Brain pericyte (primary cell): Measurements from ENCODE around the gene CITED1.
"Not testable (repeated sequence)": the region's sequence is repeated elsewhere in the genome, so short reads cannot be mapped to it uniquely, and the experiment has no call there.

ENCODE experiments used
- DNase-seq: peaks from one replicate; pipeline ENCODE4 v3.0.0-alpha.2; 2012; ENCODE audit warnings: low read depth, low spot score

Gene CITED1

DNA sequence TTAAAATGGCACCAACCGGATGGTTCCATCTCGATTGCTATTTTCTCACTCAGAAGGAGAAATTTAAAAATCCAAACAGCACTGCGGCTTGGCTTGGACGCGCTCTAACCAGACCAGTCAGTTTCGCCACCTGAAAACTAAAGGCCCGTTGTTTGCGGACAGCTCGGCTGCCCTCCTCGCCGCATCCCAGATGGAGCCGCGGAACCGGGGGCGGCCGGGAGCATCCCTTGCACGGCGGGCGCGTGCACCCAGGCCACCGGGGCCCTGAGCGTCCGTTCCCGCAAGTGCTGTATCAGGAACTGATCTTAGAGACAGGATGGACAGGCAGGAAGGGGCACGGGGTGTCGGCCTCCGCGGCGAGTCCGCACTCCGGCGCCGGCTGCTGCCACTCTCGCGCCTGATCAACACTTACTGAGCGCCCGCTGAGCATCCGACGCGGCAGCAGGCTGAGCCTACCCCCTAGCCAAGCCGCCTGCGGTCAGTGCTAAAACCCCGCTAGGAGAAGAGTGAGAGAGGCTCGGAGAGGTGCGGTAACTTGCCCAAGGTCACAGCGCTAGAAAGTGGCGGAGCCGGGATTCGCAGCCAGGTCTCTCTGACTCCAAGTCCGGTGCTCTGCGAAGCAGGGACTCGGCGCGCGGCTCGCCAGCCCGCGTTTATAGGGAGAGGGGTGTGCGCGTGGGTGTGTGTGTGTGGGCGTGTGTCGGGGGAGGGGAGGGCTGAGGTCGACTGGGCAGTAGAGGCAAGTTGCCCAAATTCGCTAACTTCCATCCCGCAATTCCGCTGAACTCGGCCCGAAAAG, at the start of gene CITED1:
Gene CITED1 (minus strand): TSS at position 629 of the 799 bp plus-strand sequence. CDS start 3,045 bp downstream, outside the sequence.
- no peak for DNase-seq

GRCh38 chrX:72352786-72353185, 47.1 kb upstream of the CITED1 start:
- DNase-seq, result no peak

GRCh38 chrX:72351606-72352334, 46.1 kb upstream of the CITED1 start:
- no peak for DNase-seq

DNA sequence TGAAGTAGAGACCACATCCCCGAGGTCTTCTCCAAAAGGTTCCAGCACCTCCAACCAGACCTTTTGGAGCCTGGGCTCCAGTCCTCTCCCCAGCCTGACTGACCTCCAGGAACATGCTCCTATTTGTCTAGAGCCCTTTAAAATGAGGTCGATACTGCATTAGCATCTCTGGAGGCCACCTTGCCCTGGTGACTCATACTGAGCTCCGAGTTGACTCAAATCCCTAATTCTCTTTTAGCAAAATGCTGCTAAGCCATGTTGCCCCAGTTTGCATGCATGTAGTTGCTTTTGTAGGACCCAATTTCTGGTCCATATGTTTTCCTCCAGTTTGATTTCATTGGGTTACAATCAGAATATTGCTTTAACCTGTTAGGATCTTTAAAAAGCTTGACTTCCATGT, 43.5 kb upstream of the CITED1 start:
- no peak for DNase-seq

DNA sequence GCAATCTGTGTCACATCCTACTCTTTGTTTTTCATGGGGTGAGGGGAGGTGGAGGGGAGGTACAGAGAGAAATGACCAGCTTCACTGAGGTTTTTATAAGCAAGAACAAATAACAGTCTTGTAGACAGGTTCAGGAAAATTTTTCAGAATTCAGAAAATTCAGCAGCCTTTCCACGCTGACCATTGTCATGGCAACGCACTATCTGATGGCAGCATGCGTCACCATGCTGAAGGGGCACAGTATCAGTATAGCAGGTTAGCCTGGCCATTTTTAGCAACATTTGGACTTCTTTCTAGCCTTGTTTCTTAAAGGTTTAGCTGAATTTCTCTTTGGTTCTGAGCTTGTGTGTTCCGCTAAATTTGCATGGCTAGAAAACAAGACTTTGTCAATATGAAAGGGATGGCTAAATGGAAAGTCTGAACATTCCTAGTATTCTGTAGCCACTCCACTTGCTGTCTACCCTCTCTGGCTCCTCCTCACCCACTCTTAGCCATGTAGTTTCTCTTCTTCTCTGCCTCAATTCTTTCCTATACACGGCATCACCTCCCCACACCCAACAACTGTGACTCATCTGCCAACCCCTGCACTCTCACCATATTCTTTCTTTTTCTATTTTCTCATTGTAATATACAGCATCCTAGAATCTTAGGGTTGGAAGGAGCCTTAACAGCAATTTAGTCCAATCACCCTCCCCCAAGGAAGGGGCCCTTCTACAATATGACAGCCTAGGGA, 42.7 kb upstream of the CITED1 start:
- no peak for DNase-seq

GRCh38 chrX:72347366-72347765, 41.7 kb upstream of the CITED1 start:
- no peak for DNase-seq

DNA sequence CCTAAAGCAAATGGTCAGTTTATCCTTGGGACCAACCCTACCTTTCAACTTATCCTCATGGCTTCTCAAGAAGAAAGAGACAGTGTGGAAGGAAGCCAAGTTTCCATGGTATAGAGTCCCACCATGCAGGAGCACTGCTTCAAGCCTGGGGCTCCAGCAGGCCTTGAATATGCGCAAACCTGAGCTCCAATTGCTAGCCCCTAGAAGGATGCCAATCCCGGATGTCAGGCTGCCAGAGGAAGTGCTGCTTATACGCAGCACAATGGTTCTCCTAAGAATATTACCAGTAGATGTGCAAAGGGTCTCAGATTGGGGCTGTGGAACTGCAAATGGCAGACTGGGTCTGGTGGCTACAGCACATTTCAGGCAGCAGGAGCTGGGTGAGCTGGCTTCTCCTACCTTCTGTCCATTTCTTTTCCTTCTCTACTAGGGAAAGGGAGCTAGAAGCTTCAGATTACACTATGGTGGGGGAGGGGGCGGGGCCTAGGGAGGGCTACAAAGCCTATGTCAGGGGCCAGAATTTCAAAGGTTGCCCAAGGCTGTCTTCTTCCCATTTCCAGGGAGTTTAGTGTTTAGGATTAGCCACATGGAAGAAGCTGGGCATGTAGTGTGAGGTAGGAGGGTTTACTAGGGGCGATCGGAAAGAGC, 40.7 kb upstream of the CITED1 start:
- no peak for DNase-seq

DNA sequence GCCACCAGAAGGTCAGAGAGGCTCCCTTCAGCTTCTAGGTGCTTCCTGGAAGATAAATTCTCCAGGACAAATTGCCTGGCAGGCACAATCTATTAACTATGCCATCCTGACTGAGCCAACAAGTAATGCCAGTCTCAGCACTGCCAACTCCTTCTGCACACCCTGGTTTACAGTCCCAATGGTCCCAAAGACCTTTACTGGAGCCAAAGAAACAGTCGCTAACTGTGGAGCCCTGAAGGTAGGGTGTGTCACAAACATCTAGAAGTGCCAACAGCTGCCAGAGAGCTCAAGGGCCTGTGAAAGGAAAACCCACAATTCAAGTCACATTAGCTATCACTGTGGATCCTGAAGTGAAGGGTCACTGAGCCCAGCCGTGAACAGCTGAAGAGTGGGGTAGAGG, 34.9 kb upstream of the CITED1 start:
- DNase-seq, result no peak

GRCh38 chrX:72340041-72340440, 34.3 kb upstream of the CITED1 start:
- DNase-seq, result no peak

GRCh38 chrX:72330131-72330530, 24.4 kb upstream of the CITED1 start:
- no peak for DNase-seq

DNA sequence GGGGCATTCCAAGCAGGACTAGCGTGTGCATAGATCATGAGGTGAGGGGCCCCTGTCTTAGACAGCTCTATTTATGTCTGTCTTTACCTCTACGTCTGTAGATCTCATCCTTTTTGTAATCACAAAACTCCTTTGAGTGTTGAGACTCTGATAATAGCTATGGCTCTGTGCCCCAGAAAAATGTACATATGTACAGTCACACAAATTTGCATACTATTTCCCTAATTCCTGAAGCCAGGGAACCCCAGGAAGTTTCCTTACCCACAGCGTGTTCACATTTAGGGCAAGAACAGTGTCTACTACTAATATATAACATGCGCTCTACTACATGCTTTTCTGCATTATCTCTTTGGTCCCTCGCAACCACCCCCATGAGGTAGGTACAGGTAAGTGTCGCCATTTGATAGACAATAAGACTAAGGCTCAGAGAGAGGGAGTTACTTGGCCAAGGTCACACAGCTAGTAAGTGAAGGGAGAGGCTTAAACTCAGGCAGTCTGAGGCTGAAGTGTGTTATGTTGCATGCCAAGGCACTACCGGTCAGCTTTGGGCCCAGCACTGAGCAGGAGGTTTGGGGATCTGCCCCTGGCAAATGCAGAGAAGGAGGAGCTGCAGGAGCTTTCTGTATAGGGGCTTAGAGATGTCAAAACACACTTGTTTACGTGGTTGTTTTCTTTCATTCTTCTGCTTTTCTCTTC, 21.0 kb upstream of the CITED1 start:
- DNase-seq, result no peak

DNA sequence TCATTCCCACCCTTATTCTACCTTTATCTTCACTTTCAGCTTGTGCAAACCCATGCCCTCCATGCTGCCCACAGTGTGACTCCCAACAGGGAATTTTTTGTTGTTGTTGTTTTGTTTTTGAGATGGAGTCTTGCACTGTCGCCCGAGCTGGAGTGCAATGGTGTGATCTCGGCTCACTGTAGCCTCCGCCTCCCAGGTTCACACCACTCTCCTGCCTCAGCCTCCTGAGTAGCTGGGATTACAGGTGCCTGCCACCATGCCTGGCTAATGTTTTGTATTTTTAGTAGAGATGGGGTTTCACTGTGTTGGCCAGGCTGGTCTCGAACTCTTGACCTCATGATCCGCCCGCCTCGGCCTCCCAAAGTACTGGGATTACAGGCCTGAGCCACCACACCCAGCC, 13.9 kb upstream of the CITED1 start:
- not testable (repeated sequence) for DNase-seq

DNA sequence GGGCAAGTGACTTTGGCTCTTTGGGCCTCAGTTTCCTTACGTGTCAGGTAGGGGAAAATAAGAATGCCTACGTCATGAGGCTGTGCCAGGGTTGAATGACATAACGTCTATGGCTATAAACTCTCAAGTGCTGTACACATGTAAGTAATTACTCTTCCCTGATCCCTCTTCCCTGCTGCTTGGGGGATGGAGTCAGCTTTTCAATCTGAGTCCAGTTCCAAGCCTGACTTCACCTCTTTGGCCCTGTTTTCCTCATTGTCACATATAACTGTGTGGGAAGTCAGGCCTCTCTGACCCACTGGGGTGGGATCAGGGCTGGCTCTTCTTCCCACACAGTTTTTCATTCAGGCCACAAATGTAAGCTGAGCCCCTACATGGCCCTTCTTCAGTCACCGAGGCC, 11.4 kb upstream of the CITED1 start:
- no peak for DNase-seq

- DNase-seq, result no peak
Observed at GRCh38 chrX:72316408-72317110, 10.8 kb upstream of the CITED1 start.

- DNase-seq, result no peak
Observed at GRCh38 chrX:72314881-72315280, 9.2 kb upstream of the CITED1 start.

DNA sequence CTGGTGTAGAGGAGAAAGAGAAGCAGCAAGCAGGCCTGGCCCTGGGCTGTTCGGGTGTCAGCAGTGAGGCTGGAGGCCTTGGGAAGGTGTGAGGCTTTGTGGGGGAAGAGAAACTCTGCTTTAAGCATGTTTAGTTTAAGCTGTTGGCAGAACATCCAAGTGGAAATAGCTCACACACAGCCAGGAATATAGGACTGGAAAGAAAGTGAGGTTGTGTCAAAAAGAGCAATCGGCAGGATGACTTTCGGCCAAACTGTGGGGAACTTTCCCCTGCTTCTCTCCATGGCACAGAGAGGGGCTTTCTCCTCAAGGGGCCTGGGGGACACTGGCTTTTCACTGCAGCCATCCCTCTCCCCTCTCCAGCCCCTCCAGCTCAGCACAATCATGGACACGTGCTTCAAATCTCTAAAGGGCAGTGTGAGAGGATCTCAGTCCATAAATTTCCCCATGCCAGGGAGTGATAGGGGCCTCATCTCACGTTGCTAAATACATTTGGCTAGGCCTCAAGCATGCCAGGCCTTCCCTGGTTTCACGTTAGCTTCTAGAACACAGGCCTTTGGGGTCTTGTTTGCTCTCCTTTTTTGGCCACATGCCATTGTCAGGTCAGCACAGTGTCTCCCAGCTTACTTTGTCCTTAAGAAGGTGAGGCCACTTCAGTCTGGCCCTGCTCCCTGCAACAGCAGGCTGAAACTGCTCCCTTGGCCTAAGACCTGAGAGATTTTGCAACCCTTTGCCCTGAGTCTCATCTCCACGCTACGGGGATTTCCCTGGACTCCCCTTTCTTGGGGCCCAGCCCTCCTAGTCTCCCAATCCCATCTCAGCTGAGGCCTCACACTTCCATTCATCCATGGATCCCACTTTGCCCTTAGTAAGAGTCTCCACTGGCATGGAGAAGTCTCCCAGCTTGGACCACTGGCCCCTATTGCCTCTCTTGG, 8.3 kb upstream of the CITED1 start:
- no peak for DNase-seq

DNA sequence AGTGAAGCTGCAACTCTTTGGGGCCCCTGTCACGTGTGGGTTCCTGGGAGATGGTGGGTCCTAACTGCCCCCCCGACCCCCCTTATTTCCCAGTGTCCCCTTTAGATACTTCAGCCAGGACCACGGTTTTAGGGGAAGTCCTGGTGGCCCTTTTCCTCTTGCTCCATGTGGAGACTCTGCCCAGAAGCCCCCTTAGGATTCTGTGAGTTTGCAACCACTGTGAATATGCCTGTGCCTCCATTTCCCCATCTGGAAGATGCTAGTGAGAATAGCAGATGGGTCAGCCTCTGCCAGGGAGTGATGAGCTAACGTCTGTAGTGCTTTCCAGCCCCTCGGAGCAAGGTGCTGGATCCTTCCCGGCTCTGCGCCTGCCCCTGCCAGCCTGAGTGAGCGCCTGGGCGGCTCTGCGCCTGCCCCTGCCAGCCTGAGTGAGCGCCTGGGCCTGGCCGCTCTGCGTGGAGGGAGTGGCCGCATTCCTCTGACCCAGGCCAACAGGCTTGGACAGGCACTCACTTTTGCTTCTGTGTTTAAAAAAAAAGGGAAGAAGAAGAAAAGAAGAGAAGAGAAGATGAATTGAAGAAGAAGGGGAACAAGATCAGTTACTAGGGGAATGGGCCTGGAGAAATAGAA, 6.7 kb upstream of the CITED1 start:
- no peak for DNase-seq

DNA sequence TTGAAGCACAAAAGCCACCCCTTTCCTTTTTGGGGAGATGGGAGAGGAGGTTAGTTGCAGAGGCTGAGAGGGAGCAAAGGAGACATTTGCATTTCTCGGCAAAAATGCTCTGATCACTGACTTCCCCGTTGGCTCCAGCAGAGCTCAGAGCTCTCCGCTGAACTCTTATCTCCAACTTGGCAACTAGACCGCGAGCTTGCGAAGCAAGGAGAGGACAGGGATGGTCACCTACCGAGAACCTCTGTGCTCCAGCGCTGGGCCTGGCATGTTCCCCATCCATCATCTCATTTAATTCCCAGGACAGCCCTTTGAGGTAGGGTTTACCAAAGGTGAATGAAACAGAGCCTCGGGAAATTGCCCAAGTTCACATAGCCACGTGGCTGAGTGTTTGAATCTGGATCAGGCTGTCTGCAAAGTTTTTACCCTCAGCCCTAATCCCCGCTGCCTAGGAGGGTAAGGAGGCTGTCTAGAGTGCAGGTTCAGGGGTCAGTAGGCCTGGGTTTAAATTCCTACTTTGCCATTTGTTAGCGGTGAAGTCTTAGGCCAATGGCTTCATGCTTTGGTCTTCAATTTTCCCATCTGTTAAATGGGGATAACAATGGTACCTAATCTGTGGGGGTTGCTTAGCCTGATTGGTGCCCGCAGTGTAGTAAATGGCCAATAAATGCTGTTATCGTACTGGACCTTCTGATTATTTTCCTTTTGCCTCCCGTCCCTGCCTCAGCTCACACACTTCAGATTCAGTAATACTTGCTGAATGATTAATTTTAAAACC, 3.8 kb upstream of the CITED1 start:
- no peak for DNase-seq
